Sciatic nerve (tissue), 2 donors: Measurements from ENCODE around the gene PPM1A. TPM values are rescaled to one million over a fixed set of nuclear protein-coding genes. Genes with fewer than 3 reads are reported as not detected.
"Not testable (repeated sequence)": the region's sequence is repeated elsewhere in the genome, so short reads cannot be mapped to it uniquely, and the experiment has no call there.

Experiments
- ATAC-seq: fragments of 200-7000 bp; cut with Tn5 transposase; one replicate; pipeline ENCODE4 v1.9.1; 2020; ENCODE audit warnings: mild to moderate bottlenecking, moderate library complexity
- DNase-seq: peaks from one replicate; pipeline ENCODE4 v3.0.0-alpha.2; 2020; ENCODE audit warnings: low spot score
- intact Hi-C: fragments of 100-400 bp; cut with DNase I; formaldehyde crosslinking; loops from one replicate; pipeline ENCODE4 v1.14.2; 2022
- total RNA-seq: library from RNA; stranded (reverse); fragmentation: NEBNext Ultra II Directional; extraction: Animal tissue kit (Norgen Biotek cat#: 25700); gene quantifications from one replicate; pipeline ENCODE4 v1.2.1, GENCODE V29; 2021
- donor health status: DM: no; HTN: no; CAD: no.
- donor health status: DM: no; HTN: no; CAD: no.

The PPM1A gene
- total RNA-seq, 1 donor from 2014 or later, result 74.0 TPM

DNA sequence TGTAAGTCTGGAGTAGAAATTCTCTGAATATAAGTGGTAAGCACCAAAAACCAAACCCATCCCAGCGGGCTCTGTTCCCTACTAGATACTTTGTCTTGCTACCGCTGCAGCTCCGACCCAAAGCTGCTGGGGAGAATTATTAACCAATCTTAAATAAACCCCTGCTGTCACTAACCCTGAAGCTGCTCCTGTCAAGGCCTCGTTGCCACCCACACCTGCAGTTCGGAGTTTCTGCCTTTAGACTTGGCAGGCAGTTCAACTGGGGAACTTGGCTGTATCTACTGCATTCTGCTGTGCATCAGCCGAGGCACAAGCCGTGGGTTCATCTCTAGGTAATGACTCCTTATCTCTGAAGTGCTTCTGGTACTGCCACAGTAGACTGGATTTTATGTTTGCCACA, 55.5 kb downstream of the PPM1A start:
- intact Hi-C loops, result no loop called here
- ATAC-seq (no peak), DNase-seq (no peak)

DNA sequence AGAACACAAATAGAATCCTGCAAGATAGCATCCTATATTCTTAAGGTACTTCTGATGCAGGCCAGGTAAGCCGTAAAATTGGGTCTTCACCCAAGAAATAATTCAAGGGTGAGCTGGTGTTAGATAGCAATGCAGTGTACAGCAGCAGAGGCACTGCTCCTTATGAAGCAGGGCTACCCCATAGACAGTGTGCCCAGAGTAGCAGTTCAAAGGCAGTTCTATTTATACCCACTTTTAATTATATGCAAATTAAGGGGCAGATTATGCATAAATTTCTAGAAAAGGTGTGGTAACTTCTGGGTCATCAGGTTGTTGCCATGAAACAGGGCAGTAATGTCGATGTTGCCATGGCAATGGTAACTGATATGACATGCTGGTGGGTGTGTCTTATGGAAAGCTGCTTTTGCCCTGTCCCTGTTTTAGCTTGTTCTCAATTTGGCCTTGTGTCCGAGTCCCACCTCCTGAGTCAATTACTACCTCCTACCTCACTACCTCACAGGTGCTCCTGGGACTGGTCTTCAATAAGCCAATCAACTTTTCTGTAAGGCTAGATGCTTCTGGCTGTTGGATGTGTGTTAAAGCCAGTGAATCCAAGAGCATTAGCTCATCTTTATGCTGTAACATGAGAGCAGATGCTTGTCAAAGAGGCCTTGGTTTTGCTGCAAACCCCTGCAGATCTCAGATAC, 61.0 kb downstream of the PPM1A start:
- ATAC-seq (no peak), DNase-seq (no peak)
- intact Hi-C loops, result no loop called here

GRCh38 chr14:60311417-60311816, 62.4 kb downstream of the PPM1A start:
- DNase-seq, result no peak
- intact Hi-C loops, result no loop called here
- ATAC-seq, result no peak

- intact Hi-C loops, result no loop called here
- ATAC-seq, result no peak
- no peak for DNase-seq
These were observed 64.1 kb downstream of the PPM1A start for GRCh38 chr14:60313093-60313492.

GRCh38 chr14:60315196-60315990, 66.4 kb downstream of the PPM1A start:
- ATAC-seq (no peak), DNase-seq (no peak)
- intact Hi-C loops, result no loop called here

DNA sequence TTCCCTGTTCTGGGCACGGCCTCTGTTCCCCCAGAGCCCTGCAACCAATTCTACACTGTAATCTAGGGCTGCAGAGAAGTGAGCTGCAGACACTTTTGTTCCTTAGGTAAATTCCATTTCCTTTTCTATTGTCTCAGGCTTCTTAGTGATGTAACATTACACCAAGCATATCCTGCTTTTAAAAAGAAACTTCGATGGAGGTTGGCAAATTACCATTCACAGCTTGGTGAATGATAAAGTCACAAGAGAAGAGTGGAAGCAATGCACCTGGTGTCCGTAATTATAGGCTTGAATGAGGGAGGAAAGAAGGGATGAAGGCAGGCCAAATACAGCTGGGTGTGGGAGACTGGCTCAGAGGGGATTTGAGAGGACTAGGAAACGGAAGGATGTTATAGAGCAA, 68.6 kb downstream of the PPM1A start:
- ATAC-seq (no peak), DNase-seq (no peak)
- intact Hi-C loops, result no loop called here

DNA sequence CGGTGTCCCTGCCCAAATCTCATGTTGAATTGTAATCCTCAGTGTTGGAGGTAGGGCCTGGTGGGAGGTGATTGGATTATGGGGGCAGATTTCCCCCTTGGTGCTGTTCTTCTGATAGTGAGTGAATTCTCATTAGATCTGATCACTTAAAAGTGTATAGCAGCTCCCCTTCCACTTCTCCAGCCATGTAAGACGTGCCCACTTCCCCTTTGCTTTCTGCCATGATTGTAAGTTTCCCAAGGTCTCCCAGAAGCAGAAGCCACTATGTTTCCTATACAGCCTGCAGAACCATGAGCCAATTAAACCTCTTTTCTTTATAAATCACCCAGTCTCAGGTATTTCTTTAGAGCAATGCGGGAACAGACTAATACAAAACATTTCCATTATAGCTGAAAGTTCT, 71.8 kb downstream of the PPM1A start:
- ATAC-seq, intact Hi-C loops, DNase-seq: not testable (repeated sequence)

- intact Hi-C loops, result no loop called here
- ATAC-seq, result no peak
- DNase-seq, result no peak
These were observed 74.3 kb downstream of the PPM1A start for GRCh38 chr14:60323199-60323896.

DNA sequence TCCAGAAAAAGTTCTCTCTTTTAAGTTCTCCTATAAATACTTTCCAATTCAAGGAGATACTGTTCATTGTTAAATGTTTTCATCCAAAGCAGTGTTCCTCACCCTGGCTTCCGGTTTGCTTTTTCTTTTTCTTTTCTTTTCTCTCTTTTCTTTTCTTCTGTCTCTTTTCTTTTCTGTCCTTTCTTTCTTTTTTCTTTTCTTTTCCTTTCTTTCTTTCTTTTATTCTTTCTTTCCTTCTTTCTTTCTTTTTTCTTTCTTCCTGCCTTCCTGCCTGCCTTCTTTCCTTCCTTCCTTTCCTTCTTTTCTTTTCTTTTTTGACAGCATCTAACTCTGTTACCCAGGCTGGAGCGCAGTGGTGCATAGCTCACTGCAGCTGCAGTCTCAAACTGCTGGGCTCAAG, 75.8 kb downstream of the PPM1A start:
- DNase-seq, result no peak
- no peak for ATAC-seq
- intact Hi-C loops, result no loop called here

- intact Hi-C loops, result no loop called here
These were observed 77.3 kb downstream of the PPM1A start for GRCh38 chr14:60326274-60326673.

GRCh38 chr14:60327447-60328331, 78.7 kb downstream of the PPM1A start:
- DNase-seq, result peak; percentile 56
- ATAC-seq, result peak; percentile 22
- intact Hi-C loops, result no loop called here

More at GRCh38 chr14:60326274-60326673, 77.3 kb downstream of the PPM1A start:
- ATAC-seq, result peak; percentile 63
- no peak for DNase-seq

- no peak for ATAC-seq
These were observed 79.6 kb downstream of the PPM1A start for GRCh38 chr14:60328583-60328982.

GRCh38 chr14:60329274-60329673, 80.3 kb downstream of the PPM1A start:
- intact Hi-C loops, result no loop called here
- ATAC-seq, result no peak
- DNase-seq, result no peak

More at GRCh38 chr14:60328583-60328982, 79.6 kb downstream of the PPM1A start:
- no peak for DNase-seq
- intact Hi-C loops, result no loop called here

DNA sequence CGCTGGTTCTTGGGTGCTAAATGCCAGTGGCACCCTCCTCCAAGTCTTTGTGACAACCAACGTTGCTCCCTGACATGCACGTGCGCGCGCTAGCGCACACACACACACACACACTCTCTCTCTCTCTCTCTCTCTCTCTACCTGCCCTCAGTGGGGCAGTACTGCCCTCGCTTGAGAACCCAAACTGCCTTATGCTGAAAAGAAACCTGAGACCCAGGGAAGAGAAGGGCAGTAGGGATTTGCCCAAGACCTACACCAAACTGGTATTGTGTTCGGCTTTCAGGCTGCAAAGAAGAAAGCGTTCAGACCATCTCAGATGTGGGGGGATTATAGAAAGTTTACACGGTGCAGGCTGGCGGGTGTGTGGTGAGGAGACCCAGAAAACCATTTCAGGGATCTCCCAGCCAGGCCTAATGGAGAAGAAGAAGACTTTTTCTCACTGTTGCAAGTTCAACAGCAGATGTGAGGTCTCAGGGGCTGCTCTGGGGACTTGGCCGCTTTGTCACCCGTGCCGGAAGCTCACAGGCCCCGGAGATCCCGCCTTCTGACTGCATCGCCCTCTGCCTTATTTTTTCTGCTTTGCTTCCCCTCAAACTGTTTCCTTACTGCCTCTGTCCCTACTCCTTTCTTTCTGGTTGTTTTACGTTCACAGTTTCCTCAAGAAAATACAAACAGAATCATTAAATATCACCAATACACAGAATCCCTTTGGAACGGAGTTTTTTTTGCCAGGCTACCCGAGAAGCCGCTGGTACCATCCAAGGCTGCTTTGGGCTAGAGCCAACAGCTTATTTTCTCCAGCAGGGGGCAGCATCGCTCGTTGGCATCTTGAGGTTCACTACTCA, 82.4 kb downstream of the PPM1A start:
- intact Hi-C loops, result no loop called here
- DNase-seq (peak; percentile 72), ATAC-seq (peak; percentile 83)

GRCh38 chr14:60332046-60332399, 83.0 kb downstream of the PPM1A start:
- intact Hi-C loops, result no loop called here
- ATAC-seq (no peak), DNase-seq (no peak)

- DNase-seq (no peak), ATAC-seq (no peak)
- intact Hi-C loops, result no loop called here
These were observed 83.8 kb downstream of the PPM1A start for GRCh38 chr14:60332869-60333268.

GRCh38 chr14:60339571-60339970, 90.5 kb downstream of the PPM1A start:
- ATAC-seq (no peak), DNase-seq (no peak)
- intact Hi-C loops, result no loop called here

GRCh38 chr14:60343571-60344071, 94.6 kb downstream of the PPM1A start:
- intact Hi-C loops, result no loop called here
- DNase-seq (no peak), ATAC-seq (no peak)
